Measurements from ENCODE around the gene ASTE1.
"Not testable (repeated sequence)": the region's sequence is repeated elsewhere in the genome, so short reads cannot be mapped to it uniquely, and the experiment has no call there.

The ASTE1 gene

DNA sequence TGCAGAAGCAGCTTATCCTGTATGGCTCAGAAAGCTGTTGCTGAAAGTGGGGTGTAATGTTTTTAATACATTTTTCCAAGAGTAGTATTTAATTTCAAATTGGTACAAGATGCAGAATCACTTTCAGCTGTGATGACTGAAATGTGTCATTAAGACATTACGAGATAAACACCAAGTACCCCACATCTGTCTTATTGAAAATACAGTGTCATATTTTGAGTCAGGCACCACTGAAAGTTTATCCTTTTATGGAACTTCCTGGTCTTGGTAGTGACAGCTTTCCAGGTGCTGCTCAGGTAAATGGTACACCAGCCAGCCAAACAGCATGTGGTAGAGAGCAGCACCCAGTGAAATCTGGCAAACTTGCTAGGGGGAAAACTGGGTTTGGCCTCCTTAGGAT is 16.9 kb downstream of the ASTE1 start:
- no peak for DNase-seq (ENCODE audit: low read depth in 2 of 3, low spot score in 1 of 3)

DNA sequence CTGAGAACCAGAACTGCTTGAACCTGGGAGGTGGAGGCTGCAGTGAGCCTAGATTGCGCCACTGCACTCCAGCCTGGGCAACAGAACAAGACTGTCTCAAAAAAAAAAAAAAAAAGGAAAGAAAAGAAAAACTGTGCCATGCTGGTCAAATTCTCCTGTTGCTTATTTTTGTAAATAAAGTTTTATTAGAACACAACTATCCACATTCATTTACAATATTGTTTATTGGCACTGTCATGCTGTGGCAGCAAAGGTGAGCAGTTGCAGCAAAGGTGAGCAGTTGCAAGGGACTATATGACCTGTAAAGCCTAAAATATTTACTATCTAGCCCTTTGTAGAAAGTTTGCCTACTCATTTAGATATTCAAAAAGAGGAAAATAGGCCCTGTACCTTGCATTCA is 18.3 kb downstream of the ASTE1 start:
- DNase-seq (ENCODE audit: low read depth in 2 of 3, low spot score in 1 of 3): no peak

DNA sequence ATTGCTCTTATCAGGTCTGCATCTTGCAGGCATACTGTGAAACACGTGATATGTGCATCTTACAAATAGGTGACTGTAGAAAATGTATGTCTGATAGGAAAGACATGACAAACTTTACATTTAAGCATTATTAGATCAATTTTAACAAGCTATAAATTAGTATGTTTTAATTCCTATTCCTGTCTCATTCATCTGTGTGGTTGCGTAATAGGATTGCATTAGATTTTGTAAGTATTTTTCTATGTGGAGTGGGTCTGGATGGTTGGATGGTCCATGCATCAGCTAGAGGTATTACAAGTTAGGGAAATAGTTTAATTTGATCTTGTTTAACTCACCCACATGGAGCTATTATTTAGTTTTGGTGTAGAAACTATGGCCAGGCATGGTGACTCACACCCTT is 18.8 kb downstream of the ASTE1 start:
- no peak for DNase-seq (ENCODE audit: low read depth in 2 of 3, low spot score in 1 of 3)

DNA sequence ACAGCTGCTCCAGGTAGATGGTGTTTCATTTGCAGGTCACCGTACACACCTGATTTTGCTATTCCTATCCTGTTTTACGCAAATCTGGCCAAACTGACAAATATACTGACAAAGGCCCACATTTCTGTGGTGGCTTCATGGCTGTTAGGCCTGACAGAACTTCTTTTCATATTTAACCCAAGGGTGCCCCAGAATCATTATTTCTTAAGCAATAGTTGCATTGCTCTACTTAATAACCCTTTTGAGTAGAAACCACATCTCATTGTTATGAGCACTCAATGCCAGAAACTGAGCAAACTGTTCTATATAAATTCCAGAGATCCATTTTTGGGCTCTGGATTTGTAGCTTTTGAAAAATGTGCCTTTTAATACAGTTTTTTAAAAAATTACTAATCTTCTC is 19.4 kb downstream of the ASTE1 start:
- no peak for DNase-seq (ENCODE audit: low read depth in 2 of 3, low spot score in 1 of 3)

DNA sequence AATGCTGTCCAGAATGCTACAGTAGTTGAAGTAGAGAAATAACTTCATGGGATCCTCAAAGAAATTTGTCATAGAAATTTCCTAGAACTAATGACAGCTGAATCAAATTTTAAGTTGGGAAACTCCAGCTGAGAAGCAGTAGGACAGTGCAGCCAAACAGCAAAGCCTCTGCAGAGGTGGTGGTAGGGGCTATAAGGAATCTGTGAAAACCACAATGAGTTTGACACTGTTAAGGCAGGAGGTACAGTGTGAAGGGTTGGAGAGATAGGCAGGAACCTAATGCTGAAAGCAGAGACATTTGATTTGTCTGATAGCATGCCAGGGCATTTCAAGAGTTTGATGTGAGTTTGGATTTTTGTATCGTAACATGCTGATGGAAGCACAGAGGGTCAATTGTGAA is 22.0 kb downstream of the ASTE1 start:
- no peak for DNase-seq (ENCODE audit: low read depth in 2 of 3, low spot score in 1 of 3)

DNA sequence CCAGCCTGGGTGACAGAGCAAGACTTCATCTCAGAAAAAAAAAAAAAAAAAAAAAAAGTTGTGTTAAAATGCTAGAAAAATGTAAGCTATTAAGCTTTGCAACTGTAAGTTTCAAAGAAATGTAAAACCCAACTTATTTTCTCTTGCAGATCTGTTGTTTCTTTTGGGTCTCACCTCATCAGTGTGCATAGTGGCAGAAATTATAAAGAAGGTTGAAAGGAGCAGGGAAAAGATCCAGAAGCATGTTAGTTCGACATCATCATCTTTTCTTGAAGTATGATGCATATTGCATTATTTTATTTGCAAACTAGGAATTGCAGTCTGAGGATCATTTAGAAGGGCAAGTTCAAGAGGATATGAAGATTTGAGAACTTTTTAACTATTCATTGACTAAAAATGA is 25.6 kb downstream of the ASTE1 start:
- DNase-seq (ENCODE audit: low read depth in 2 of 3, low spot score in 1 of 3): no peak

DNA sequence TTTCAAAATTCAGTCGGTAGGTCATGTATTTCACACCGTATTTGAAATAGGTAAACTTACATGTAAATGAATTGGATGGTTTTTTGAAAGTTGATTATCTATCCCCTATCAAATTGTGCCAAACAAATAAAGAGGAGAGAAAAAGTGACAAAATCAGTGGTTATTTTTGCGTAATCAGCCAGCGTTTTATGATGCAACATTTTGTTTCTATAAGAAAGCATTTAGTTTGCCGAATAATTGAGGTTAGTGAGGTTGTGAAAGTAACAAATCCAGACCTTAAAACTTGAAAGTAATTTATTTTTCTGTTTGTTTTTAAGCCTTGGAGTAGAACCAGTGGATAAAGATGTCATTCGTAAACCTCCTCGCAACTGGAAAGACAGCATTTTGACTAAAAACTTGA is 29.3 kb downstream of the ASTE1 start:
- DNase-seq (ENCODE audit: low read depth in 2 of 3, low spot score in 1 of 3): no peak

DNA sequence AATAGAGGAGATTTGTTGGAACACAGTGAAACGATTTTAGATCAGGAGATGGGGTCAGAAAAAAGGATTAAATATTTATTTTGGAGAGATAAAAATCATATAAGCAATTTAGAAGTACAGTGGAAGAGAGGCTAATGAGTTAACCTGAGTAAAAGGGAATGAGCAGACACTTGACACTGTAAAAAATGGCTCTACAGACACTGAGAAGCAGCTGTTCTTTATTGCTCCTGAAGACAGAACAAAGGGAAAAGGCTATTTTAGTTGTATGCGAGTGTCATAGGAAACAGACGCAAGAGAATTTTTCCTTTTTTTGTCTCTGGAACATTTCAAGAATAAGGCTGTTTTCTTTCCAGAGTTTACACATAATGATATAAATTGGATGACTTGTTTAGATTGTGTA is 34.3 kb downstream of the ASTE1 start:
- DNase-seq (ENCODE audit: low read depth in 2 of 3, low spot score in 1 of 3): no peak

DNA sequence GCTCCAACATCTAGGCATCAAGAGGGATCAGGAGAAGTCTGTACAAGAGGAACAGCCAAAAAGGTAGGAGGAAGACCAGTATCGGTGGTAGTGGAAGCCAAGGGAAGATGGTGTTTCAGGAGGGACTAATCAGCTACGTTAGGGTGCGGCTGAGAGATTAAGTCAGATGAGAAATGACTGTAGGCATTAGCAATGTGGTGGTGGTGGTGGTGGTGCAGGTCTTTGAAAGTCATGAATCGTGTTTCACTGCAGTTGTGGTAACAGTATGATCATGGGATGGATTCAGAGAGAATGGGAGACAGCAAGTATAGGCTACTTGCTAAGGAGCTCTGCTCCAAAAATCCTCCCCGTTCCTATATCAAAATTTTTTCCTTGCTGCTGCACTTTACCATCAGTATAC is 35.5 kb downstream of the ASTE1 start:
- no peak for DNase-seq (ENCODE audit: low read depth in 2 of 3, low spot score in 1 of 3)

DNA sequence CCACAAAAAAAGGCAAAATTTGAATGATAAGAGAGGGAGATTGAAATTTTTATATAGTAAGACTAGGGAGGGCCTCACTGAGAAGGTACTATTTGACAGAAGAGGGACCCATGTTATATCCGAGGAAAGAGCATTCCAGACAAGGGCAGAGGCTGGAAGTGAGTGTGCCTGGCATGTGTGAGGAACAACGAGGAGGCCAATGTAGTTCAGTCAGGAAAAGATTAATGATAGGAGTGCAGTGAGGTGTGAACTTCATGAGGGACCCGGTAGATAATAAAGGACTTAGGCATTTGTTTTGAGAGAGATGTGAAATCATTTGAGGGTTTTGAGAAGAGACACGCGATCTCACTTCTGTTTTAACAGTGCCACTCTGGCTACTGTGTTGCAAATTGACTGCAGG is 36.3 kb downstream of the ASTE1 start:
- DNase-seq (ENCODE audit: low read depth in 2 of 3, low spot score in 1 of 3): no peak

DNA sequence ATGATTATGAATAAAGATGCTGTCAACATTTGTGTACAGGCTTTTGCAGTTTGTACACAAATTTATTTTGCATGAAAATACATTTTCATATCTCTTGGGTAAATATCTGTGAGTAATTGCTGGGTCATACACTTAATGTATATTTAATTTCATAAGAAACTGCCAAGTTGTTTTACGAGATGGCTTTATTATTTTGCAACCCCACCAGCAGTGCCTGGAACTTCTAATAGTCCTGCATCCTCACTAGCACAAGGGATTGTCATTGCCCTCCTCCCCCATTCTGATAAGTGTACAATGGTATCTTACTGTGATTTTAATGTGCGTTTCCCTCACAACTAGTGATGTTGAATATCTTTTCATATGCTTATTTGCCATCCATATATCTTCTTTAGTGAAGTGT is 45.2 kb downstream of the ASTE1 start:
- no peak for DNase-seq (ENCODE audit: low read depth in 2 of 3, low spot score in 1 of 3)

DNA sequence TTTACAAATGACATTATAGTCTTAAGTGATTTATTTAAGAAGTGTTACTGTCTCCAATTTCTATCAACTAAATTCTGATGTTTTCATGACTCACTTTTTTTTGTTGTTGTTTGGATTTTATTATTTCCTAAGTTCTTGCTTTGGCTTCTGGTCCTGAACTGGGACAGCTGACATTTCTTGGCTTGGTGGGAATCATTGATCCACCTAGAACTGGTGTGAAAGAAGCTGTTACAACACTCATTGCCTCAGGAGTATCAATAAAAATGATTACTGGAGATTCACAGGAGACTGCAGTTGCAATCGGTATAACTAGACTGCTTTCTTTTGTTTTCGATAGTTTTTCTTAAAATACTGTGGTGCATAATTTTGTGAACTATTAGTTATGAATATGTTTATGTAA is 47.5 kb downstream of the ASTE1 start:
- DNase-seq (ENCODE audit: low read depth in 2 of 3, low spot score in 1 of 3): no peak

DNA sequence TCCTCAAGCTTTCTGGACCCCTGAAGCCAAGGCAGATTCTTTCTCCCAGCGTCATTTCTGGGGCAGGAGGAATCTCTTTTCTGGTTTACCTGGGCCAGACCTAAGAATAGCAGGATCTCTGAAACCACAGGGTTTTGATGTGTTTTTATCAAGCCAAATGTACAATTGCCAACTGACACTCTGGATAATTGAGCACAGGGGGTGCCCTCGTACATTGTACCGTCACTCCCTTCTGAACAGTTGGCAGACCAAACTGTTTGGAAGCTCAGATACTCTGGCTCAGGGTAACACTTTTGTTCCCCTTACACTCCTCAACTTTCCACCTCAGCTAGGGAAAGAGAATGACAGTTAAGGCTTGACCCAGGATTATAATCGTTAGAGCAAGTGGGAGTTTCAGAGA is 49.9 kb downstream of the ASTE1 start:
- no peak for DNase-seq (ENCODE audit: low read depth in 2 of 3, low spot score in 1 of 3)

DNA sequence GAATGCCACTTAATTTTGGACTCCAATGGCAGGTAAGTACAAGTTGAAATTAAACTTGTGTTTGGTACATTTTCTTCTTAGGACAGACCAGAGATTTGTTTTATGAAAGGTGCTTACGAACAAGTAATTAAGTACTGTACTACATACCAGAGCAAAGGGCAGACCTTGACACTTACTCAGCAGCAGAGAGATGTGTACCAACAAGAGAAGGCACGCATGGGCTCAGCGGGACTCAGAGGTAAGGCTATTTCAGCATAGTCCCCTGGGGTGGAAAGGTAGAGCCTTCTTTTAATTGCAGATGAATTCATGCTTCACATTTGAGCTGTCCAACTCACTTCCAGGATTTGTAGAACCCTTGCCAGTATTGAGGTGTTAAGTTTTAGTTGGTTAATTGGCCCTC is 51.4 kb downstream of the ASTE1 start:
- DNase-seq (ENCODE audit: low read depth in 2 of 3, low spot score in 1 of 3): no peak

DNA sequence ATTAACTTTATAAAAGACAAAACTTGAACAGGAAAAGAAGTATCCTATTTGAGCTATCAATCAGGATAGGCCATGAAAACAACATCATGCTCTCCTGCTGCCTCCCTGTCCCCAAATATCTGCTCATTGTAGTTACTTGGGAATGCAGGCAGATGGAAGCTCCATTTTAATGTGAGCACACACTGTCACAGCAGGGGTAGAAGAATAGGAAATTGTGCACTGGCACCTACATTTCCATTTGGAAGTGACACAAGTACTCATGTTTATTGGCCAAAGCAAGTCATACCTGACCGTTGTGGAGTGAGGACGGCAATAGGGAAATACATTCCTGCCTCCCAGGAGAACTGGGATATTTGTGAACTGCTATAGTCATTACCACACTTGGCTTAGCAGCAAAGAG is 52.4 kb downstream of the ASTE1 start:
- DNase-seq (ENCODE audit: low read depth in 2 of 3, low spot score in 1 of 3): no peak

DNA sequence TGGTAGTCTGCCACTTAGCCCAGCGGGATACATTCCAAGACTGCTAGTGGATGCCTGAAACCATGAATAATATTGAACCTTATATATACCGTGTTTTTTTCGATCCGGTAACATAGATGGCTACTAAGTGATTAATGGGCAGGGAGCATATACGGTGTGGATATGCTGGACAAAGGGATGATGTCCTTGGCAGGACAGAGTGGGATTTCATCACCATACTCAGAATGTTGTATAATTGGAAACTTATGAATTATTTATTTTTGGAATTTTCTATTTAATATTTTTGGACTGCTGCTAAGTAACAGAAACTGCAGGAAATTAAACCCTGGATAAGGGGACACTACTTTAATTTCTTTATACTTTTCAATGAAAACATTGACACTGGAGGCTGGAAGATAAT is 53.2 kb downstream of the ASTE1 start:
- no peak for DNase-seq (ENCODE audit: low read depth in 2 of 3, low spot score in 1 of 3)

DNA sequence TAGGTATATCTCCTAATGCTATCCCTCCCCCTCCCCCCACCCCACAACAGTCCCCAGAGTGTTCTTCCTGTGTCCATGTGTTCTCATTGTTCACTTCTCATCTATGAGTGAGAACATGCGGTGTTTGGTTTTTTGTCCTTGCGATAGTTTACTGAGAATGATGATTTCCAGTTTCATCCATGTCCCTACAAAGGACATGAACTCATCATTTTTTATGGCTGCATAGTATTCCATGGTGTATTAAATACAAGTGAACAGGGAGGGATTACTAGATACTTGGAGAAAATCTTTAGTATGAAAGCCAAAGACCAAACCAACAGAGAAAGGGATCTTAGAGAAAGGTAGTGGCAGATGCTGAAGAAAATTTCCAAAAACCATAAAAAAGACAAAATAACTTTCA is 54.0 kb downstream of the ASTE1 start:
- not testable (repeated sequence) for DNase-seq (ENCODE audit: low read depth in 2 of 3, low spot score in 1 of 3)

DNA sequence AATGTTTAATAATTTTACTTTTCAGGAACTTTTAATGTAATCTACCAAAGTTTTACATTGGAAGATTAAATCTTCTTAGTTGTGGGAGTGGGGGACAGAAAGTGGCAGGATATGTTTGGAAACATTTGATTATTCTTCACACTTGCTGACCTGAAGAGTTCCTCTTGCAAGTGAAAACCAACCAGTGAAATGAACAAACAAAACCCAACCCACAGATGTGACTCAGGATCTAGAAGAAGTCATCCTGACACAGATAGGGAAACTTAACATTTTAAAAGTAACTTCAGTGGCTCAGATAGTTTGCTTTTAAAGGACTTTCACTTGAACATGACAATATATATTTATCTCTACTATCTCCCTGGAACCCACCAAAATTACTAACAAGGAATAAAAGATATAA is 55.4 kb downstream of the ASTE1 start:
- no peak for DNase-seq (ENCODE audit: low read depth in 2 of 3, low spot score in 1 of 3)

DNA sequence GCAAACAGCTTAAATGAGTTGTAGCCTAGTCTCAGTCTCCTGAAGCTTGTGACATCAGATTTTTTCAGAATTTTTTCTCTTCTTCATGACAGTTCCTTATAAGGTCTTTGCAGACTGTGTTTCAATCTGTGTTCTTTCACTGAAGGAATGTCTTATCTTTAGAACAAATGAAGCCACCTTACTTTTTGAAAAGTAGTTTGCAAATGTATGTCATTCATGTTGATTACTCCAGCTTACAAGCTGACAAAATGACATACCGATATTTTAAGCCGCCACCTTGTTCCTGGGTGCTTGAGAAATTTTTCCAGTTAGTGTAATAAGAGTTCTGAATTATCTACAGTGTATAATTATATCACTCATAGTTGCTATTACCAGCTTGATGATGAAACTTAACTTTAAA is 57.0 kb downstream of the ASTE1 start:
- no peak for DNase-seq (ENCODE audit: low read depth in 2 of 3, low spot score in 1 of 3)

DNA sequence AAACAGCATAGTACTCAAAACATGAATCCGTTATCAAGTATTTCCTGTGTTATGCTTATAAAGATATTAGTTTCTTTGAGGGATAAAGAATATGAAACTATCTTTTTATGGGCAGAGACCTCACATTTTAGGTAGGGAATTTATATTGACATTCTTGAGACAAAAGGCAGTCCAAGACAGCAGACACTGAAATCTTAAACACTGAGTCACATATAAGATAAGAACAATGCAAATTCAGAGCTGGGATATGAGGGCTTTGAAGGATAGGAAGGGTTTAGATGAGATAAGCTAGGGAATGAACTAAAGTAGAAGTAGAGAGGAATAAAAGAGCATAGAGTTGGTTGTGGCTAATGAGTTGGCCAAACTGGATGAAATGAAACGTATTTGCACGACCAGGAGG is 58.4 kb downstream of the ASTE1 start:
- DNase-seq (ENCODE audit: low read depth in 2 of 3, low spot score in 1 of 3): no peak

DNA sequence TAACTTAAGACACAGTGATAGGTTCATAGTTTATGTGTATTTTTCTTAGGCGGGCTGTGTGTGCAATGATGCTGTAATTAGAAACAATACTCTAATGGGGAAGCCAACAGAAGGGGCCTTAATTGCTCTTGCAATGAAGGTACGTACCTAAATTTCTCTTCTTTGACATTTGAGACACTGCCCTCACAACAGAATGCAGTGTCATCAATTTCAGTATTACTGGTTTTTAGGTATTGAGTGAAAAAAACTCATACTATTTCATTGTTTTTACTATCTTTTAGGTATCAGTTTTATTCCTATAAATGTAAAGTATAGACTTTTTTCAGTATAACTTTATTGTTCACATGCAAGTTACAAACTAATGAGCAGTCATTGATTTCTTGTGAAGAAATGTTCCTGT is 59.3 kb downstream of the ASTE1 start:
- no peak for DNase-seq (ENCODE audit: low read depth in 2 of 3, low spot score in 1 of 3)

DNA sequence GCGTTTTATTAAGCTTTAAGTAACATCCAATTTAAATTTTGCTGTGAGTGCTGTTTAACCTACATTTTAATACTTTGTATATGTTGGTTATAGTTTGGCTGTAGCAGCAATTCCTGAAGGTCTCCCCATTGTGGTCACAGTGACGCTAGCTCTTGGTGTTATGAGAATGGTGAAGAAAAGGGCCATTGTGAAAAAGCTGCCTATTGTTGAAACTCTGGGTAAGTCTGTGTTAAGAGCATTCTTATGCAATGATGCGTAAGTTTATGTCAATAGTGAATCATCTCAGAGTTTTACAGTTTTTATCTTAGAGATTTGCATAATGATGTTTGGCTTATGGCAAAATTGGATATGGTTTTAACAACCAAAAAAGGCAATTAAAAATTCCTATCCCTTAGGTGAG is 62.7 kb downstream of the ASTE1 start:
- no peak for DNase-seq (ENCODE audit: low read depth in 2 of 3, low spot score in 1 of 3)

Data from stimulated activated CD4-positive, alpha-beta T cell treated with anti-CD3 and anti-CD28 coated beads, Interleukin-12 subunit alpha, Interleukin-12 subunit beta, amount 100 ng/mL, for 48 hours (primary cell).